ENCODE results near the gene BRMS1.
"Not testable (repeated sequence)": the region's sequence is repeated elsewhere in the genome, so short reads cannot be mapped to it uniquely, and the experiment has no call there.

The BRMS1 gene

DNA sequence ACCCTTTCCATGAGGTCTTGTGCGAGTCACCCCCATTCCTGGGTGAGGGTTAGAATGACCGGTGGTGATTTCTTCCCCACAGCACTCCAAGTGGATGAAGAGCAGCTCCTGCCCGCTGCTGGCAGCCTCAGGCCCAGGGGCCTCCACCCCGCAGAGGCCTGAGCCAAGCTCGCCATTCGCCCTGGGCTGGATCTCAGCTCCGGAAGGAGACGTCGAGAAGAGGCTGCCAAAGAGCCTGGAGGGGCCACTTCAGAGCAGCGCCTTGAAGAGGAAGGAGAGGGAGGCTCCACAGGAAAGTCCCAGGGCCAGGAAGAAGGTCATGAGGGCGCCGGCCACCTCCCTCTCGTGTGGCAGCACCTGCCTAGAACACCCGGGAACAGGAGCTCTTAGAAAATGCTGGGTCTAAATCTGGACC, 18.3 kb upstream of the BRMS1 start:
- DNase-seq: no peak

DNA sequence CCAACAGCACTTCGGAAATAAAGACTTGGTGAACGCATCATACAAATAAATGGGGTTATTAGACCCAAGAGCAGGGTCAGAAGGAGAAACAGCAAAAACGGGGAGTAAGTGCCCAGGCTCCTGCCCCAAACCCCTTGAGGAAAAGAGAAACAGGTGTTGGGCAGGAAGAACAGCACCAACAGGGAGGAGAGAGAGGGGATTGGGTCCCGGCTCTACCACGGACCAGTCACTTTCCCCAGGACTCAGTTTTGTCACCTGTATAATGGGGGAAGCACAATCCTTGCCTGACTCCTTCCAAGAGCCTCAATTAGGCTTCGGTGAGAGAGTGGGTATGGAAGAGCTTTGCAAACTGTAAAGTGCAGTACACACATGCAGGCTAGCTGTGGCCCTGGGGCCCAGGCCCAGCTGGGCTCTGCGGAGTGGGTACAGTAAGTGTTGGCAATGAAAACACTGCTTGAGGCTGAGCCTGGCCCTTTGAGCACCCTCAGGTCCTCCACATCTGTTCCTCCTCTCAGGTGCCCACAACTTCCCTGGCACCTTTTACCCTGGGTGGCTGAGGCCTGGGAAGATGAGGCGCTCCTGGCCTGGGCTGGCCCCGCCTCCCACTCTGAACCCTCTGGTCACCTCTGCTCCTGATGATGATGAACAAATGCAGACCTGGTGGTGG, 17.7 kb upstream of the BRMS1 start:
- DNase-seq: no peak

DNA sequence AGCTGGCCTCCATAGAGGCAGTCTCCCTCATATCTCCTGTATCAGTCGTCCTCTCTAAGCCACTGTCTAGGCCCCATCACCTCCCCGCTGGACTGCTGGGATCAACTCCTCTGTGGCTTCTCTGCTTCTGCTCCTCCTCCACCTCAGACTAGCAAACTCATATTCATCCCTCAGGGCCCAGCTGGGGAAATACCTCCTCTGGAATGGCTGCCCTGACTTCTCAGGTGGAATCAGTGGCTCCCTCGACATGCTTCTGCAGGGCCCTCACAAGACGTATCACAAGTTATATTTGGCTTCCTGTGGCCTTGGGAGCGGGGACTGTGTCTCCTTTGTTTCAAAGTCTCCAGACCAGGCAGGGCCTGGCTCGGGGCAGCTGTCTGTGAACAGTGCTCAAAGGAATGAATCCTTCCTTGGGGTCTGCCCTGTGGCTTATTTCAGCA, 16.6 kb upstream of the BRMS1 start:
- no peak for DNase-seq

DNA sequence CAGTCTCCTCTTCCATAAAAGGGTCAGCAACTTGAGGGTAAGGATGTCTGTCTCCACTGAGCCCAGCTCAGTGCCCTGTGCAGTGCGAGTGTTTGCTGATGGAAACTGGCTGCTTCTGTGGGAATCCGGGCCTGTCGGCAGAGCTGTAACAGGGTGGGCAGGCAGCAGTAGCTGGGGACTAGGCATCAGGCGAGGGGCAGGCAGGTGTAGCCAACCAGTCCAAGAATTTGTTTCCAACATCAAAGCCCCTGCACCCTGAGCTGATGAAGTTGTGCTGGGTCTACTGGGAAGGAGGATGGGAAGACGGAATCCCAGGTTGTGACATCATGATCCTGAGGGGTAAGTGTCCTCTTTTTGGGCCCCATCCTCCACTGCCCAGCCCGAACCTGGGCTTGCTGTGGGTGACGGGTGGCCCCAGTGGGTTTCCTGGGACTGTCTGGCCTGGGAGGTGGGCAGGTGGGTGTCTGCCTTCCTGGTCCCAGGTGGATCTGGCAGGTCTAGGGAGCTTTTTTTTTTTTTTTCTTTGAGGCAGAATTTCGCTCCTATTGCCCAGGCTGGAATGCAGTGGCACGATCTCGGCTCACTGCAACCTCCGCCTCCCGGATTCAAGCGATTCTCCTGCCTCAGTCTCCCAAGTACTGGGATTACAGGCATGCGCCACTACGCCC, 15.6 kb upstream of the BRMS1 start:
- DNase-seq: no peak

DNA sequence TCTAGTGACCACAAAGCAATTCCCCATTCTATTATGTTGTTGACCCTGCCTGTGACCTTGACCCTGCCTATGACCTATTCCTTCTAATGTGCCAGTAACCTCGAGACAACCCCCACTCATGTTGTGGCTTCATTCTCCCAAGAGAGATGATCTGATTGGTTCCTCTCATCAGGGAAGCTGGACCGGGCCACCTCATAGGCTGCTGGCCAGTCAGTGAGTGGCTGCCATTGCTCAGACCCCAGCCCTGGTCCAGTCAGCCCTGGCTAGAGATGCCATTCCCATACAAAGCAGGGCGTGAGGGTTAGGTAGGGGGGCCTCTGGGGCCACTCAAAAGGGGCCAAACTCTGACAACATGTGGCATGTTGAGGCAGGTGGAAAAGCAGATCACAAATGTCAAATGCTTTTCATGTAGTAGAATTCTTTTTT, 14.8 kb upstream of the BRMS1 start:
- no peak for DNase-seq

DNA sequence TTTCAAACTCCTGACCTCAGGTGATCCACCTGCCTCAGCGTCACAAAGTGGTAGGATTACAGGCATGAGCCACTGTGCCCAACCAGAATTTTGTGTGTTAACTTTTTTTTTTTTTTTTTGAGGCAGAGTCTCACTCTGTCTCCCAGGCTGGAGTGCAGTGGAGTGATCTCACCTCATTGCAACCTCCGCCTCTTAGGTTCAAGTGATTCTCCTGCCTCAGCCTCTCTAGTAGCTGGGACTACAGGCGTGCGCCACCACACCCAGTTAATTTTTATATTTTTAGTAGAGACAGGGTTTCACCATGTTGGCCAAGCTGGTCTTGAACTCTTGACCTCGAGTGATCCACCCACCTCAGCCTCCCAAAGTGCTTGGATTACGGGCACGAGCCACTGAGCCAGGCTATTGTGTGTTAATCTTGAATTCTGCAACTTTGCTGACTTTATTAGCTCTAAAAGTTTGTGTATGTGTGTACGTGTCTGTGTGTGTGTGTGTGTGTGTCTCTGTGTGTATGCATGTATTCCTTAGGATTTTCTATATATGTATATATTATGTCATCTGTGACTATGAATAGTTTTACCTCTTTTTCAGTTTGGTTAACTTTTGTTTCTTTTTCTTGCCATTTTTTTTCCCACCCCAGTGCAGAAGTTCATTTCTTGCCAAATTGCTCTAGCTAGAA, 5.8 kb upstream of the BRMS1 start:
- DNase-seq: not testable (repeated sequence)

DNA sequence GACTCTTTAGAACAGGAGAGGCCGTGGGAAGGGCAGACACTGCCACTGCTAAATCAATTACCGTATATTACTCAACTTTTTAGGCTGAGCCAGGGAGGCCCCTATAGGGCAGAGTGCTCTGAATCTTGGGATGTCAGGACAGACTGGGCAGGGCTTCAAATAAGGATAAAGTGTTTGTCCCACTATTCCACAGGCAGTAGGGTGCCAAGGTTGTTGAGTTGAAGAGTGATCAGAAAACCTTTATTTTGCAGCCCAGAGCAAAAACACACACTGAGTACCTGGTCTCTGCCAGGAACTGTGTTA, 4.1 kb upstream of the BRMS1 start:
- DNase-seq: no peak

DNA sequence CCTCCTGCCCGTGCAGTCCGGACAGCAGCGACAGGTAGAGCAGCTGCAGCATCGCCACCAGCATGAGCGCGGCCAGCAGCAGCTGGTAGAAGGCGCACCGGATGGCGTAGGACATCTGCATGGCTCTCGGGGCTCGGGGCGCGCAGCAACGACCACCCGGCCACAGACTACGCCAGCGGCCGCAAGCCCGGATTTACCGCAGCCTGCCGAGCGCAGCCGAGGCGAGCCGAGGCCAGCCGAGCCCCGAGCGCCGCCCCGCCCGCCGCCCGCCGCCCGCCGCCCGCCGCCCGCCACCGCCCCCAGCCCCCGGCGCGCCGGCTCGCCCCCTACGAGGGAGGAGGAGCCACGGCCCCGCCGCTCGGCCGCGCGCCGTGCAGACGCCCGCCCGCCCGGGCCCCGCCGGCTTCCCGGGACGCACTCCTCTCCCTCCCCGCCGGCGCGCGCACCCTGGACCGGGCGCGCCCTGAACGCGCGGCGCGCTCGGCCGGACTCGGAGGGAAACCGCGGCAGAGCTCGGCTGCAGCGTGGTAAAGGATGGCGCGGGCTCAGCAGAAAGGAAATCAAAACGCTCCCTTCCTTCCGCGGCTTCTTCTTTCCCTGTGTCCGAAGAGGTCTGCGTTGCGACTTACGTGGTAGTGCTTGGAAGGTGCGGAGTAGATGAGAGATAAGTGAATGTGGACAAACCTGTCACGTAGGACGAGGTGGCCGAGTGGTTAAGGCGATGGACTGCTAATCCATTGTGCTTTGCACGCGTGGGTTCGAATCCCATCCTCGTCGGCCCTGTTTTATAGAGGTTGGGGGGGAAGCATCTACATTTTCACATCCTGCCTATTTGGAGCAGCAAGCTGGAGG, 2.7 kb upstream of the BRMS1 start, which contains the start of gene B4GAT1:
Gene B4GAT1, minus strand, starts transcription at position 205 of the 852 bp plus-strand sequence. Its CDS starts 84 bp downstream, at position 121.
- peak; percentile 93 for DNase-seq

DNA sequence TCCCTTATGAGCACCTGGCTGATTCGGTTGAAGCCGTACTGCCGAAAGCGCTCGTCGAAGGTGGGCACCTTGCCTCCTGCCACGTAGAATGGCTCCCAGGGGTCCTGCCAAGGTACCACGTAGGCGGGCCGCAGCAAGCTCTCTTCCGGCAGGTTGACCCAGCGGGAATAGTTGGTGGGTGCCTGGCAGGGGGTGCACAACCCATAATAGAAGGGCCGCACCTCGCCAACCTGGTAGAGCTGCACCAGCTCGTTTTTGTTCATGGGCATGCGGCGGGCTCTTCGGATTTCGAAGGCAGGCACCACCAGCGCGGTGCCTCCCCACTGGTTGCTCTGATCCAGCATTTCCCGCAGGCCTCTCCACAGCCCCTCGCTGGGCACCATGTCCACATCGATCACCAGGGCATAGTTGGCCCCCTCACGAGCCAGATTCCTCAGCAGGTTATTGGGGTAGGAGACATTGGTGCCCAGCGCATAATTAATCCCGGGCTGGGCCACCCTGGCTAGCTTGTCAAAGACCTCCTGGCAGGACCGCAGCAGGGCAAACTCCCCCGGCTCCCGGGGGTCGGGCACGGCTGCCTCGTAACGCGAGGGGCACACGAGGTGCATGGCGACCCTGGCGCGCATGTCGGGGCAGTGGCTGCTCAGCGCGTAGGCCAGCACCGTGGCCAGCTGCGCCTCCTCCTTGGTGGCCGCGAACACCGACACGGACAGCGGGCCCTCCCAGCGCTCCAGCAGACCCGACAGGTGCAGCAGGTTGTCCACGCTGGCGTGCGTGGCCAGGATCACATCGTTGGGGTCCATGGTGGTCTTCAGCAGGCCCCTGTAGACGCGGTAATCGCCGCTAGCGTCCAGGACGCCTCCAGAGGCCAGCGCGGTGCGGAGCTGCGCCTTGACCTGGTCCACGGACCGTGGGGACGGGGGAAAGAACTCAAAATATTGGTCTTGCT, 1.8 kb upstream of the BRMS1 start:
- DNase-seq: no peak

DNA sequence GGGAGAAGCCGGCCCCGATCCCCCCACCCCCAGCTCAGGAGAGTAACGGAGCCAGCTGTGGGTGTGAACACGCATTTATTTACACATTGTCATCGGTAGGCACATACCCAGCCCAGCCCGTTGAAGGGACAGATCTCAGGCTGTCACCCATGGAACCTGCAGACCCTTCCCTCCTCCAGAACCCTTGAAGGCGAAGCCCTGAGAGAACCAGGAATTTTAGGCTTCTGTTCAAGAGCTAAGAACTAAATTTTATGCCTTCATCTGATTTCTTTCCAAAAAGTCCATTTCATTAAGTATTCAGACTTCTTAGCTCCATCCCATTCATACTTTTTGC, 379 bp upstream of the BRMS1 start:
- DNase-seq: no peak

DNA sequence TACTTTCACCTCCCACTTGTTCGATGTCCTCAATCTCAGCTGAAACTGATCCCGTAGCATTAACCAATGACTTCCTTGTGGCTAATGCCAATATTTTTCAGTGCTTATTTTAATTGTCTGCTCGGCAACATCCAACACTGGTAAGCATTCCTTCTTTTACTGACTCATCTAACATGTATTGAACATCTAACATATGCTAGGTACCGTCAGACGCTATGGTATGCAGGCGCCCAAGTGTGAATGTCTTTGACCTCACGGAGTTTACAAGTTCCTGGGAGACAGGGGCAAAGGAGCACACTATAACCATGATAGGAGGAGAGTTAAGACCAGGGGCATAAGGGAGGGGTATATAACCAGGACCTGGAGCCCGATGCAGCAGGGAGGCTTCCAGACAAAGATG, 1.7 kb downstream of the BRMS1 start:
- DNase-seq: no peak

DNA sequence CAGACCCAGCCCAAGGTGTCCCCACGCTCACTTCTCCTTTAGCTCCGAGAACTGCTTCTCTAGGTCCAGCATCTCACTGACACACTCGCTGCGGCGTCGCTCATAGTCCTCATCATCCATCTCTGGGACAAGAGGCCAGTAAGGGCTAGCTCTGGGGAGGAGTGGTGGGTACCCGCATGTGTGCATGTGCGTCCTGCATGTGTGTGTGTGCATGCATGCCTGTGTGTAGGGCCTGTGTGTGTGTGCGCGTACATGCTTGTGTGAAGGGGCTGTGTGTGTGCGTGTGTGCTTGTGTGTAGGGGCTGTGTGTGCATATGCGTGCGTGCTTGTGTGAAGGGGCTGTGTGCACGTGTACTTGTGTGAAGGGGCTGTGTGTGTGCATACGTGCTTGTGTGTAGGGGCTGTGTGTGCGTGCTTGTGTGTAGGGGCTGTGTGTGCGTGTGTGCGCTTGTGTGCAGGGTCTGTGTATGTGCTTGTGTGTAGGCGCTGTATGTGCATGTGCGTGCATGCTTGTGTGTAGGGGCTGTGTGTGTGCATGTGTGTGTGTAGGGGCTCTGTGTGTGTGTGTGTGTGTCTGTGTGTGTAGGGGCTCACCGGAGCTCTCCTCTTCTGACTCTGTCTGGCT, 3.3 kb downstream of the BRMS1 start:
- no peak for DNase-seq

DNA sequence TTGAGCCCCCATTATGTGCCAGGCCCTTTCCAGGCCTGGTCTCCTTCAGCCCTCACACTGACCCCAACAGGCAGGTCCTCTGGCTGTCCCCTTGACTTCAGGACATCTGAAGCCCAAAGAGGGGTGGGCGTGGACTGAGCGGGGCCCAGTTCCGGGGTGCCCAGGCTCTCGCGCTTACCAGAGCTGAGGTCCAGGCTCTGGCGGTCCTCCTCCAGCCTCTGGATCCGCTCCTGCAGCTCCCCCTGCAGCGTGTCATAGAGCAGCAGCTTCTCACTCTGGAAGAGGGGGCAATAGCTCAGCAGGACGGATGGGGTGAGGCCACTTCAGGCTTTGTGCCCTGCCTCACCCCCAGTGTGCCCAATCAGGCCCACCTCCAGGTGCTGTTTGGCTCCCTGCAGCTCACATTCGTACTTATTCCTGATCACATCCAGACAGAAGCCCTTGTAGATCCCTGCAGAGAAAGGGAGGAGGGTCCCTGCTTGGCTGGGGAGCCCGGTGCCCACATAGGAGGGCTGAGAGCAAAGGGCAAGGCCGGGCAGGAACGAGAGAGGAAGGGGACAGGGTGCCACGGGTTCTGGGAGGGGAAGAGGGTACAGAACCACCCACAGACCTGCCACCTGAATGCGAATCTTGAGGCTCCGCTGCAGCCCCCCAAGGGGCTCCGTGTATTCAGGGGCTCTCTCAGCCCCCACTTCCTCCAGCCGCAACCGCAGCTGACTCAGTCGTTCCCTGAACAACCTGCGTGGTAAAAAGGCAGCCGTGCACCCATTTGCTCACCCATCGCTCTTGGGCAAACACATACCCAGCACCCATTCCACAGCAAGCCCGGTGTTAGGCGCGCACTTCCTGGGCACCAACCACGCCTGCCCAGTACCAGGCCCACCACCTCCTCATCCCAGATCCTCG, 4.1 kb downstream of the BRMS1 start:
- DNase-seq: no peak

DNA sequence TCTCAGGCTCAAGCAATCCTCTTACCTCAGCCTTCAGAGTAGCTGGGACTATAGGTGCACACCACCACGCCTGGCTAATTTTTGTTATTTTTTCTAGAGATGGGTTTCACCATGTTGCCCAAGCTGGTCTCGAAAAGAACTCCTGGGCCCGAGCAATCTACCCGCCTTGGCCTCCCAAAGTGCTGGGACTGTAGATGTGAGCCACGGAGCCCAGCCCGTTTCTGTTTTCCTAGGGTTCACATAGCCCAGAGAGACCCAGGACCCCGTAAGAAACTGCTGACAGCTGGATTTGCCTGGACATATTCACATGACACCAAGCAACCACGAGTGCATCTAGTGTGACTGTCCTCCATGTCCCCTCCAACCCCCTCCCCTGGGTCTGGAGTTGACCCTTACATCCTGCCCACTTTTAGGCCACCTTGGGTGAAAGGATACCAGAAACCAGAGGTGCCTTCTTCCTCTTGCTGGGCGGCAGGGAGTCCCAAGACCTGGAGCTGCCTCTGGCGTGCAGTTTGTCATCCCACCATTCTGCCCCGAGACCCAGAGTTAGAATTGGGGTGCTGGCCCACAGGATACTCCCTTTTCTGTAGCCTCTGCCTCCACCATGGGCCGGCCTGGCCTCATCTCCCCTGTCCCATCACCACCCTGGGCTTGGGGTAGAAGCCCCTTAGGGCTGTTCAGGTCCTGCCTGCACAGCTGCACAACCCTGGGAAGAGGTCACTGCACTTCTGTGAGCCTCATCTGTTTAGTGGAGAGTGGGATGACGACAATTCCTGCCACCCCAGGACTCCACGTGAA, 5.0 kb downstream of the BRMS1 start:
- DNase-seq: no peak

DNA sequence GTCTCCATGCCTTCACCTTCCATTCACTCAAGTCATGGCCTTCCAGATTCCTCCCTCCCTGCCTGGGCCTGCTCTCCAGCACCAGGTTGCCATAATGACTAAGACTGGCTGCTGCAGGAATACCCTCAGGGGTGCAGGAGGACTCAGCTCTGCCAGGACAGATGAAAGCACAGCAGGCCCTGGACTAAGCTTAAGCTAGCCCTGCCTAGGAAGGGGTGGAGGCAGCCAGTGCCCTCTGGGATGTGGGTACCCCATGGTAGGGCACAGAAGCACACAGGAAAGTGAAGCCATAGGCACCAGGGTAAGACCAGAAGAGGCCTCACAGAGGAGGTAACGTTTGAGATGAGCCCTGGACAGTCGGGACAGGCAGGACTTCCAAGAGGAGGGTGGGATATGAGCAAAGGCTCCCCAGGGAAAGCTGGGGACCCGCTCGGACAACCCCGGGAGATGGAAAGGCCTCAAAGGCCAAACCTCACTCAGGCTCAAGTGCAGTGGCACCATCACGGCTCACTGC, 5.7 kb downstream of the BRMS1 start:
- peak; percentile 69 for DNase-seq

DNA sequence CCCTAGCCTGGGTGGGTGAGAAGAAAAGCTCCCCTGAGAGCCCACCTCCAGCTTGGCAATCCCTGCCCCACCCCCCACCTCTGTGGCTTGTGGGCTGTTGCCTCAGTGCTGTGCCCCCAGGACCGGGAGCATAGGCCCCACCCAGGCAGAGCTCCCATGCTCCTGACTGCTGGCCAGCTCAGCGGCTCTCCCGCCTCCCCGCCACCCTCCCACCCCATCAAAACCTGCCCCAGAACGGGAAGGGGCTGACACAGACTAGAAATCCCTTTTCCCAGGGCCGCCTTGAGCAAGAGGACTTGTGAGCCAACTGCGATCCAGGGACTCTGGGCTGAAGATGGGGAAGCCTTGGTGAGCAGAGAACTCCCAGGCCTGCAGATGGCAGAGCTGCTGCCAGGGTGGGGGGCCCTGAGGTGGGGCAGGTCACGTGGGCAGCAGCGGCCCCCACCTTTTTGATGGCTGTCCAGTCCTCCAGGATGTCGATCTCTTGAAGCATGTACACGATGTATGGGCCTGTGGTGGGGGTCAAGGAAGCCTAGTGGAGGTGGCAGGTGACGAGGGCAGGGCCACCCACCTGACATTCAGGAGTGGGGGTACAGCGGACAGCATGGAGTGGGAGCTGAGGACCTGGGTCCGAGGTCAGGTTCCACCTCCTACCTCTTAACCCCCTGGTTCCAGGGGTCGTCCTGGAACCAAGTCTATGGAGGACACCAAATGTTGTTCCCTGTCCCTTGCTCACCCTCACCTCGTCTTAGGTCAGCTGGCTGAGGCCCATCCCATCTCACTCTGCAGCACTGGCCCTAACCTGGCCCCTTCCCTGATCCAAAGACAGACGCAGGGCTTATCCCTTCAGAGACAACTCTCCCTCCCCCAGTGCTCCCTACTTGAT, 6.4 kb downstream of the BRMS1 start:
- DNase-seq: no peak

DNA sequence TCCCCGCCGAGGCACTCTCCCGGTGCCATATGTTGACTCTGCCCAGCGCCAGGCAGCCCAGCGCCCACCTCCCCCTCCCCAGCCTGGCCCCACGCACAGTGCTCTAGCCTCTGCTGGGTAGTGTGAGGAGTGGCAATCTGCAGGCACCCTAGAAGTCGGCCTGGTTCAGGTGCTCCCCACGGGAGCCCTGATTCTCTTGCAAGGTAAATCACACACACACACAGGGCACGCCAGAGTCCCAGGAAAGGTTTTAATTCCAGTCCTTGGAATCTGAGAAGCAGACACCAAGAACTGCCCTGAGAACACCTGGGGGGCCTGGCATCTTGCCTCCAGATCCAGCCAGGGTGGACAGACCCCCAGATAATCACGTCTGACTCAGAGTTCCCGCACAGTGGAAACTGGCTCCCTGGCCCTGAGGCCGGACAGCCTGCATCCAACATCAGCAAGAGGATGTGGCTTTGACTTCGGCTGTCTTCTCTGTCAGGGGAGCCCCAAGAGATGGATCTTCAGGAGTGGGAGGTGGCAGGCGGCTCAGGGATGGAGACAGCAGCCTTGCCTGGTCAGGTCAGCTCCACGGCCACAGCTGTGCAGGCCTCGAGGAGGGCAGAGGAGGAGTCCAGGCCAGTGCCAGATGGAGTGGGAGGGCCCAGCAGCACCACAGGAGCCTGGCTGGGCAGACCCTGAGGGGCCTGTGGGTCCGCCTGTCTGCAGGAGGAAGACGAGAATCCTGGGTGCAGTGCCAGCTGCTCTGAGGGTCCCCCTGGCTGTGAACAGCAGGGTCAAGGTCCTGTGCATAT, 7.6 kb downstream of the BRMS1 start:
- DNase-seq: peak; percentile 58
